B cell (primary cell): ENCODE results near the gene BABAM2. TPM values are rescaled to one million over a fixed set of nuclear protein-coding genes. Genes with fewer than 3 reads are reported as not detected.

Experiments
- ATAC-seq: fragments of 200-7000 bp; cut with Tn5 transposase; one replicate; pipeline ENCODE4 v1.10.0; 2021; ENCODE audit warnings: low read depth, mild to moderate bottlenecking, moderate number of reproducible peaks, moderate library complexity
- CTCF ChIA-PET: fragments of 350-600 bp; sonication (Branson Sonifier 250); formaldehyde crosslinking; loops from one replicate; lab custom pipeline; 2021; ENCODE audit warnings: antibody characterized with exemption, inconsistent platforms; lab: Charles Lee
- POLR2A ChIA-PET: fragments of 350-600 bp; sonication (Branson Sonifier 250); formaldehyde crosslinking; loops from one replicate; lab custom pipeline; 2021; ENCODE audit warnings: antibody characterized with exemption; lab: Charles Lee
- DNase-seq: peaks from one replicate; pipeline ENCODE4 v3.0.0; 2013
- H2AFZ ChIP-seq: 2 replicates; pipeline ENCODE4 v1.6.1; 2012; ENCODE audit warnings: mild to moderate bottlenecking, low read depth, low read length; ENCODE audit not compliant: insufficient read depth, poor library complexity, severe bottlenecking
- H3K27ac ChIP-seq, 2 donors: 1 replicate in 1 of 2; 2 replicates in 1 of 2; pipeline ENCODE4 v1.5.1; 2012 to 2013; ENCODE audit warnings: low read length in 2 of 2, mild to moderate bottlenecking in 2 of 2, moderate library complexity in 1 of 2
- H3K27me3 ChIP-seq, 4 experiments: fragments of 200-600 bp in 1 of 4; sonication (generic) in 1 of 4; replicated peaks in 1 of 4; 1 replicate in 2 of 4; 2 replicates in 2 of 4; pipeline versions ENCODE4 v1.6.1 to v1.7.0; 2013 to 2016; ENCODE audit warnings: low read length in 3 of 4, mild to moderate bottlenecking in 2 of 4, mixed read lengths in 1 of 4, moderate library complexity in 1 of 4; ENCODE audit not compliant: insufficient read depth in 4 of 4, control insufficient read depth in 3 of 4; ENCODE audit errors: control extremely low read depth in 1 of 4
- H3K36me3 ChIP-seq, 2 experiments: replicated peaks in 1 of 2; 1 replicate in 1 of 2; 2 replicates in 1 of 2; pipeline versions ENCODE4 v1.6.1 to v1.7.1; 2013; ENCODE audit warnings: low read length in 1 of 2; ENCODE audit not compliant: insufficient read depth in 2 of 2, control insufficient read depth in 1 of 2; ENCODE audit errors: control extremely low read depth in 1 of 2, extremely low read depth in 1 of 2
- H3K4me1 ChIP-seq, 2 donors: fragments of 200-600 bp in 1 of 2; sonication (generic) in 1 of 2; 1 replicate in 1 of 2; 2 replicates in 1 of 2; pipeline versions ENCODE4 v1.5.1 to v1.6.1; 2013 to 2017; ENCODE audit warnings: low read length in 2 of 2; ENCODE audit not compliant: control insufficient read depth in 2 of 2, insufficient read depth in 2 of 2
- H3K4me2 ChIP-seq: replicated peaks from 2 replicates; pipeline ENCODE3; 2012; ENCODE audit warnings: mild to moderate bottlenecking, low read depth, low read length; ENCODE audit not compliant: poor library complexity, severe bottlenecking
- H3K4me3 ChIP-seq, 5 experiments: fragments of 200-600 bp in 1 of 5; sonication (generic) in 1 of 5; 1 replicate in 3 of 5; 2 replicates in 2 of 5; pipeline versions ENCODE4 v1.5.1 to v1.7.0; 2011 to 2016; ENCODE audit warnings: low read length in 4 of 5, mild to moderate bottlenecking in 4 of 5, low read depth in 2 of 5, control low read depth in 1 of 5, moderate library complexity in 1 of 5; ENCODE audit not compliant: insufficient read depth in 1 of 5; ENCODE audit errors: control extremely low read depth in 1 of 5, extremely low read depth in 1 of 5
- H3K79me2 ChIP-seq: fragments of 200-600 bp; sonication (generic); one replicate; pipeline ENCODE4 v1.6.0; 2016; ENCODE audit warnings: low read length; ENCODE audit not compliant: control insufficient read depth, insufficient read depth
- H3K9ac ChIP-seq: fragments of 200-600 bp; sonication (generic); 2 replicates; pipeline ENCODE4 v1.6.1; 2017; ENCODE audit warnings: mild to moderate bottlenecking, low read length, moderate library complexity
- H3K9me3 ChIP-seq, 3 donors: one replicate each; pipeline versions ENCODE4 v1.6.1 to v1.7.1; 2013; ENCODE audit warnings: low read length in 2 of 3; ENCODE audit not compliant: control insufficient read depth in 2 of 3, insufficient read depth in 1 of 3; ENCODE audit errors: control extremely low read depth in 1 of 3
- H4K20me1 ChIP-seq: 2 replicates; pipeline ENCODE4 v1.6.0; 2012; ENCODE audit warnings: mild to moderate bottlenecking, low read length; ENCODE audit not compliant: insufficient read depth, control insufficient read depth, poor library complexity, severe bottlenecking
- H3K27ac Mint-ChIP-seq: one replicate; pipeline ENCODE4 v1.8.0; 2021; ENCODE audit warnings: mixed read lengths
- H3K27me3 Mint-ChIP-seq: one replicate; pipeline ENCODE4 v1.8.0; 2021; ENCODE audit warnings: mixed read lengths
- H3K4me1 Mint-ChIP-seq: one replicate; pipeline ENCODE4 v1.8.0; 2021; ENCODE audit warnings: mixed read lengths
- H3K4me3 Mint-ChIP-seq: one replicate; pipeline ENCODE4 v1.8.0; 2021; ENCODE audit warnings: mixed read lengths
- H3K9me3 Mint-ChIP-seq: one replicate; pipeline ENCODE4 v1.8.0; 2022; ENCODE audit warnings: mixed read lengths; ENCODE audit not compliant: insufficient read depth
- CTCF ChIP-seq: fragments of 200-600 bp; IDR thresholded peaks from one replicate; pipeline ENCODE4 v1.8.0; 2022; ENCODE audit warnings: antibody characterized with exemption, mild to moderate bottlenecking
- EZH2 ChIP-seq: IDR thresholded peaks from 2 replicates; pipeline ENCODE4 v1.6.1; 2012; ENCODE audit warnings: borderline replicate concordance, low read depth, mild to moderate bottlenecking, moderate library complexity, low read length; ENCODE audit not compliant: insufficient read depth, poor library complexity, severe bottlenecking
- WGBS: methylation state at CpG from one replicate; pipeline ENCODE4 v1.1.5; 2013; ENCODE audit warnings: missing lambda C conversion rate; ENCODE audit not compliant: insufficient coverage; 5-methylcytosine and 5-hydroxymethylcytosine counted together
- intact Hi-C: fragments of 100-400 bp; cut with micrococcal nuclease; formaldehyde crosslinking; loops from one replicate; pipeline ENCODE4 v1.10.0; 2022
- polyA plus RNA-seq: library from polyadenylated mRNA; depleted of rRNA; stranded (reverse); fragments of >200 nt; gene quantifications from 2 replicates; pipeline ENCODE4 v1.2.3, GENCODE V29; 2012
- total RNA-seq, 2 donors: library from RNA; stranded (reverse); fragments of 120-200 nt in 1 of 2; gene quantifications; 1 replicate in 1 of 2; 2 replicates in 1 of 2; pipeline versions ENCODE4 v1.2.3 to v1.2.4, GENCODE V29; 2013 to 2022

Gene BABAM2
- total and polyA plus RNA-seq, 2 donors (not counting 1 experiment from before 2014, with no cell fraction given), result 22.3 to 69.6 TPM

- Histone ChIP-seq H3K9me3 (no peaks in the 10 kb centered on the region), H3K27ac (no peak overlapping the region), H3K79me2 (no peaks in the 10 kb centered on the region), H2AFZ (no peak overlapping the region), H3K4me3 (no peak overlapping the region), H4K20me1 (no peaks in the 10 kb centered on the region), H3K4me1 (no peaks in the 10 kb centered on the region), H3K27me3 (no peaks in the 10 kb centered on the region), H3K36me3 (peaks cover 0 to 2% of the 10 kb centered on the region in 2 experiments), H3K9ac (no peak overlapping the region), H3K4me2 (no peak overlapping the region)
- no peak for TF ChIP-seq CTCF
- TF ChIP-seq EZH2, result no peak
- no peaks in the 10 kb centered on the region for H3K4me1 Mint-ChIP-seq
- ChIA-PET CTCF (no interaction called here), POLR2A (no interaction called here)
- WGBS, result 91% methylated on average over 3 of the region's 5 CpGs
- ATAC-seq (no peak), DNase-seq (no peak)
- intact Hi-C loops, result no loop called here
- H3K27ac Mint-ChIP-seq, result no peak overlapping the region
- no peaks in the 10 kb centered on the region for H3K27me3 Mint-ChIP-seq
- H3K9me3 Mint-ChIP-seq, result no peaks in the 10 kb centered on the region
- no peak overlapping the region for H3K4me3 Mint-ChIP-seq
These were observed 373.2 kb downstream of the BABAM2 start for GRCh38 chr2:28263690-28264089.

GRCh38 chr2:28267282-28267681, 376.8 kb downstream of the BABAM2 start:
- CTCF ChIA-PET, result no interaction called here
- Histone ChIP-seq H3K4me1 (no peaks in the 10 kb centered on the region), H3K27me3 (no peaks in the 10 kb centered on the region), H4K20me1 (no peaks in the 10 kb centered on the region), H3K9me3 (no peaks in the 10 kb centered on the region), H3K27ac (no peak overlapping the region), H3K79me2 (no peaks in the 10 kb centered on the region), H2AFZ (no peak overlapping the region), H3K4me2 (no peak overlapping the region), H3K4me3 (no peak overlapping the region), H3K9ac (no peak overlapping the region), H3K36me3 (peaks cover 0 to 2% of the 10 kb centered on the region in 2 experiments)
- Mint-ChIP-seq H3K4me1 (no peaks in the 10 kb centered on the region), H3K27me3 (no peaks in the 10 kb centered on the region), H3K27ac (no peak overlapping the region), H3K9me3 (no peaks in the 10 kb centered on the region), H3K4me3 (no peak overlapping the region)
- intact Hi-C loops, result no loop called here
- WGBS, result no CpG with 5 or more reads among the region's 1 CpG
- TF ChIP-seq EZH2 (no peak), CTCF (no peak)
- POLR2A ChIA-PET, result no interaction called here
- ATAC-seq, result no peak
- DNase-seq, result no peak
